ENCODE measurements around the gene NMUR1. TPM values are rescaled to one million over a fixed set of nuclear protein-coding genes. Genes with fewer than 3 reads are reported as not detected.

Gene NMUR1
- total and polyA plus RNA-seq, 2 experiments from 2014 or later, result 0.29 to 0.59 TPM

- 0 out of 2 replicates have a peak, but pooled peaks cover 7% of the 10 kb centered on the region for H3F3A ChIP-seq (replicated peaks; ENCODE audit: low read depth)
- H3K4me2 ChIP-seq, result no peak overlapping the region
- ATAC-seq (no peak), DNase-seq (ENCODE audit: low spot score) (no peak)
- H3K79me2 ChIP-seq (replicated peaks; ENCODE audit: insufficient read depth), result no peaks in the 10 kb centered on the region
- H4K20me1 ChIP-seq (replicated peaks; ENCODE audit: insufficient read depth), result no peaks in the 10 kb centered on the region
- Mint-ChIP-seq H3K4me3 (no peak overlapping the region), H3K4me1 (no peaks in the 10 kb centered on the region), H3K36me3 (ENCODE audit: low read depth) (peaks cover 25% of the 10 kb centered on the region), H3K27me3 (ENCODE audit: insufficient read depth, low read depth, poor library complexity) (peaks cover 3% of the 10 kb centered on the region), H3K27ac (no peak overlapping the region), H3K9me3 (no peaks in the 10 kb centered on the region)
- TF ChIP-seq ETS1 (IDR thresholded peaks at IDR 0.05), result no peak
- TF ChIP-seq EZH2 (IDR thresholded peaks at IDR 0.05; ENCODE audit: low read depth, unreplicated experiment), result no peak
- no peak for TF ChIP-seq CREB1 (CRISPR knock-in tag; IDR thresholded peaks at IDR 0.05; ENCODE audit: low read depth)
- no peaks in the 10 kb centered on the region for H3K4me1 ChIP-seq (ENCODE audit: insufficient read depth)
- no peak overlapping the region for H2AFZ ChIP-seq
- no peak overlapping the region for H3K4me3 ChIP-seq
- no peak overlapping the region for H3K27ac ChIP-seq (ENCODE audit: low read depth)
- H3K9me2 ChIP-seq (ENCODE audit: insufficient read depth), result no peaks in the 10 kb centered on the region
- no peaks in the 10 kb centered on the region for H3K27me3 ChIP-seq (ENCODE audit: insufficient read depth)
- no peaks in the 10 kb centered on the region for H3K36me3 ChIP-seq (ENCODE audit: insufficient read depth)
Observed at GRCh38 chr2:231503766-231504165, 26.5 kb downstream of the NMUR1 start.

GRCh38 chr2:231502596-231502995, 27.6 kb downstream of the NMUR1 start:
- TF ChIP-seq EZH2 (IDR thresholded peaks at IDR 0.05; ENCODE audit: low read depth, unreplicated experiment) (no peak), CTCF (conservative IDR thresholded peaks at IDR 0.05; ENCODE audit: low read depth in 2 of 2) (no peak)
- H3K4me3 Mint-ChIP-seq, result no peak overlapping the region
- H4K20me1 ChIP-seq (replicated peaks; ENCODE audit: insufficient read depth), result no peaks in the 10 kb centered on the region
- no peaks in the 10 kb centered on the region for H3K9me2 ChIP-seq (ENCODE audit: insufficient read depth)
- peaks cover 22% of the 10 kb centered on the region for H3K36me3 Mint-ChIP-seq (ENCODE audit: low read depth)
- H3K4me1 Mint-ChIP-seq, result no peaks in the 10 kb centered on the region
- no peak overlapping the region for H3K27ac ChIP-seq (ENCODE audit: low read depth)
- 0 out of 2 replicates have a peak, but pooled peaks cover 7% of the 10 kb centered on the region for H3F3A ChIP-seq (replicated peaks; ENCODE audit: low read depth)
- H3K4me2 ChIP-seq, result no peak overlapping the region
- H3K36me3 ChIP-seq (ENCODE audit: insufficient read depth), result no peaks in the 10 kb centered on the region
- no peaks in the 10 kb centered on the region for H3K79me2 ChIP-seq (replicated peaks; ENCODE audit: insufficient read depth)
- no peak for ATAC-seq
- no peak for DNase-seq (ENCODE audit: low spot score)
- H3K4me1 ChIP-seq (ENCODE audit: insufficient read depth), result no peaks in the 10 kb centered on the region
- peaks cover 3% of the 10 kb centered on the region for H3K27me3 Mint-ChIP-seq (ENCODE audit: insufficient read depth, low read depth, poor library complexity)
- H3K27me3 ChIP-seq (ENCODE audit: insufficient read depth), result no peaks in the 10 kb centered on the region
- H3K4me3 ChIP-seq, result no peak overlapping the region
- H2AFZ ChIP-seq, result no peak overlapping the region
- no peak overlapping the region for H3K27ac Mint-ChIP-seq
- no peaks in the 10 kb centered on the region for H3K9me3 Mint-ChIP-seq

GRCh38 chr2:231497651-231498050, 32.6 kb downstream of the NMUR1 start:
- no peak for TF ChIP-seq ZNF114 (CRISPR knock-in tag; IDR thresholded peaks at IDR 0.05)
- Histone ChIP-seq H3K79me2 (replicated peaks; ENCODE audit: insufficient read depth) (no peaks in the 10 kb centered on the region), H3K27ac (ENCODE audit: low read depth) (no peak overlapping the region), H3K4me3 (no peak overlapping the region), H2AFZ (no peak overlapping the region), H3F3A (replicated peaks; ENCODE audit: low read depth) (no peaks in the 10 kb centered on the region), H4K20me1 (replicated peaks; ENCODE audit: insufficient read depth) (no peaks in the 10 kb centered on the region), H3K4me1 (ENCODE audit: insufficient read depth) (no peaks in the 10 kb centered on the region), H3K4me2 (no peak overlapping the region), H3K27me3 (ENCODE audit: insufficient read depth) (no peaks in the 10 kb centered on the region), H3K9me2 (ENCODE audit: insufficient read depth) (no peaks in the 10 kb centered on the region), H3K36me3 (ENCODE audit: insufficient read depth) (no peaks in the 10 kb centered on the region)
- H3K27me3 Mint-ChIP-seq (ENCODE audit: insufficient read depth, low read depth, poor library complexity), result peaks cover 3% of the 10 kb centered on the region
- ATAC-seq (no peak), DNase-seq (ENCODE audit: low spot score) (no peak)
- H3K9me3 Mint-ChIP-seq, result no peaks in the 10 kb centered on the region
- H3K27ac Mint-ChIP-seq, result no peak overlapping the region
- no peak overlapping the region for H3K4me3 Mint-ChIP-seq
- H3K36me3 Mint-ChIP-seq (ENCODE audit: low read depth), result no peaks in the 10 kb centered on the region; the same call in 2 of the 3 replicates
- H3K4me1 Mint-ChIP-seq, result peaks cover 4% of the 10 kb centered on the region; the same call in 1 of the 3 replicates
